Right ventricle myocardium inferior (tissue), 1 donor: ENCODE results near the gene HEPN1. TPM values are rescaled to one million over a fixed set of nuclear protein-coding genes. Genes with fewer than 3 reads are reported as not detected.
"Not testable (repeated sequence)": the region's sequence is repeated elsewhere in the genome, so short reads cannot be mapped to it uniquely, and the experiment has no call there.

Source experiments
- ATAC-seq: fragments of 200-7000 bp; cut with Tn5 transposase; one replicate; pipeline ENCODE4 v1.9.1; 2020; ENCODE audit warnings: mild to moderate bottlenecking, moderate library complexity
- DNase-seq: peaks from one replicate; pipeline ENCODE4 v3.0.0; 2021; ENCODE audit errors: missing footprints
- intact Hi-C: fragments of 100-400 bp; cut with DNase I; formaldehyde crosslinking; loops from one replicate; pipeline ENCODE4 v1.11.0; 2022
- total RNA-seq: library from RNA; stranded (reverse); fragmentation: NEBNext Ultra II Directional; extraction: Animal tissue kit (Norgen Biotek cat#: 25700); gene quantifications from one replicate; pipeline ENCODE4 v1.2.1, GENCODE V29; 2021
- donor health status: DM: no; HTN: yes; CAD: no; lungs with severe emphysema.

HEPN1 gene
- total RNA-seq, 1 donor from 2014 or later = not detected

DNA sequence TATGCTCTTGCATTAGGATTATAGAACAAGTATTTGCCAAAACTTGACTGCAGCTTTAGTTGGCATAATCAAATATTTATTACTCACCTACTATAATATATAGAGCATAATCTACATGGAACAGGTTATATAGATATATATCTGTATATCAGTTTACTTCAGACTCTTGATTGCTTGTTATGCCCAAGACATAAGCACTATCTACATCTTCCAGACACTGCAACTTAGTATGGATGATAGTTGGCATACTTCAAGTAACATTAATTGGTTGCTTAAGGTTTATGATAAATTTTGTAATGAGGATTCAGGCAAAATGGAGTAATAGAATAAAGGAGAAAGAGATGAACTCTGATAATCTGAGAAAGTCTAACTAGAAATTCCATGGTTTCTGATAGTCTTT, 36.0 kb downstream of the HEPN1 start:
- ATAC-seq (no peak), DNase-seq (no peak)
- intact Hi-C loops = loop anchor here (10.0 kb wide), 1 partner anchor 450 kb away; no protein-coding TSS in a partner anchor

DNA sequence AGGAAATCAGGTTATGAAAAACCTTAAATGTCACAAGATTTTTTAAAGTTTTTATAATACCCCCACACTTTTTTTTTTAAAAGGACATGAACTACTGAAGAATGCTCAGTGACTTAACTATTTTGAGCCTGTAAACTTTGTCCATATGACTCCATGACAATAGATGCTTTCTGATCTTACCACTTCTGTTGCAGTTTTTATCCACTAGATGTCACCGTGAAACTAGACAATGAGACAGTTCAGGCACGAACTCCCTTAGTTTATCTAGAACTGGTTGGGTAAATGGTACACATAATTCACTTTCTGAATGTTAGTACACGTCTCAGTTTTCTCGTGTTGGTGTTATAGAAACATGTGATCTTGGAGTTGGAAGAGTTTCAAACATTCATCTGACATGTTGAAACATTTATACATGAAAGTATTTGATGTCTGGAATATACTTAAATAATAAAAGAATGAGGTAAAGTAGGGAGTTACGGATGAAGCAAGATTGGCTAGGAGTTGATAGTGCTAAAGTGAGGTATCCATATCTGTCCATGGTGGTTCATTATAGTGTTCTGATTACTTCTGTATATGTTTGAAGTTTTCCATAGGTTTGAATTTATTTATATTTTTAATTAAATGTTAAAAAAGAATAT, 43.0 kb downstream of the HEPN1 start:
- no peak for DNase-seq
- peak; percentile 75 for ATAC-seq
- intact Hi-C loops = loop anchor here (2.0 to 5.0 kb wide), 3 partner anchors 180 to 910 kb away; no protein-coding TSS in a partner anchor

DNA sequence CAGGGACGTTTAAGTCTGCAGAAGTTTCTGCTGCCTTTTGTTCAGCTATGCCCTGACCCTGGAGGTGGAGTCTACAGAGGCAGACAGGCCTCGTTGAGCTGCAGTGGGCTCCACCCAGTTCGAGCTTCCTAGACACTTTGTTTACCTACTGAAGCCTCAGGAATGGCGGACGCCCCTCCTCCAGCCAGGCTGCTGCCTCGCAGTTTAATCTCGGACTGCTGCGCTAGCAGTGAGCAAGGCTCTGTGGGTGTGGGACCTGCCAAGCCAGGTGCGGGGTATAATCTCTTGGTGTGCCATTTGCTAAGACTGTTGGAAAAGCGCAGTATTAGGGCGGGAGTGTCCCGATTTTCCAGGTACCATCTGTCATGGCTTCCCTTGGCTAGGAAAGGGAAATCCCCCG, 49.1 kb downstream of the HEPN1 start:
- intact Hi-C loops, ATAC-seq, DNase-seq: not testable (repeated sequence)

Other genes starting within 250 kb of the HEPN1 start
- 83.1 TPM for gene SIAE, start 245.5 kb upstream of the HEPN1 start, total RNA-seq
- gene SPA17, start 245.3 kb upstream of the HEPN1 start, total RNA-seq = 2.6 TPM
- gene NRGN, start 179.3 kb upstream of the HEPN1 start, total RNA-seq = 6.4 TPM
- 0.70 TPM for gene VSIG2, start 167.0 kb upstream of the HEPN1 start, total RNA-seq
- gene ESAM, start 157.0 kb upstream of the HEPN1 start, total RNA-seq = 43.1 TPM
- gene MSANTD2, start 118.8 kb upstream of the HEPN1 start, total RNA-seq = 3.8 TPM
- gene ROBO3, start 53.8 kb upstream of the HEPN1 start, total RNA-seq = 4.6 TPM
- gene ROBO4, start 21.4 kb upstream of the HEPN1 start, total RNA-seq = 27.6 TPM
- gene HEPACAM, start 16.8 kb downstream of the HEPN1 start, total RNA-seq = 0.41 TPM
- 0.38 TPM for gene CCDC15, start 35.0 kb downstream of the HEPN1 start, total RNA-seq
- 4.2 TPM for gene SLC37A2, start 144.1 kb downstream of the HEPN1 start, total RNA-seq
- gene TMEM218, start 192.4 kb downstream of the HEPN1 start, total RNA-seq = 6.0 TPM
- 9.1 TPM for gene PKNOX2, start 245.5 kb downstream of the HEPN1 start, total RNA-seq